Panc1 (cell line): ENCODE measurements around the gene MRC1. TPM values are rescaled to one million over a fixed set of nuclear protein-coding genes. Genes with fewer than 3 reads are reported as not detected.

ENCODE experiments used
- ATAC-seq: fragments of 200-7000 bp; cut with Tn5 transposase; 2 replicates; pipeline ENCODE4 v1.9.1; 2020; ENCODE audit warnings: mild to moderate bottlenecking, moderate library complexity
- BruUV-seq: library from RNA; stranded (reverse); fragments of 400-500 nt; replicated peaks from 2 replicates; lab custom pipeline; 2021; lab: Mats Ljungman, UMichigan
- CTCF ChIA-PET: fragments of 300-600 bp; sonication (Branson Sonifier 250); formaldehyde crosslinking; loops from one replicate; lab custom pipeline; 2022; ENCODE audit warnings: antibody characterized with exemption; lab: Charles Lee
- POLR2A ChIA-PET: fragments of 300-600 bp; sonication (Branson Sonifier 250); formaldehyde crosslinking; loops from one replicate; lab custom pipeline; 2022; ENCODE audit warnings: antibody characterized with exemption; lab: Charles Lee
- DNase-seq: peaks from one replicate; pipeline ENCODE4 v3.0.0-alpha.2; 2010; ENCODE audit warnings: low read depth, low spot score
- H3K27ac ChIP-seq: 2 replicates; pipeline ENCODE4 v1.5.1; 2011; ENCODE audit warnings: mild to moderate bottlenecking, low read length, inconsistent platforms
- H3K27me3 ChIP-seq: fragments of 200-500 bp; sonication (Bioruptor generic); 2 replicates; pipeline ENCODE4 v1.6.0; 2014; ENCODE audit warnings: low read length, inconsistent platforms; ENCODE audit not compliant: control insufficient read depth, insufficient read depth
- H3K36me3 ChIP-seq: fragments of 200-500 bp; sonication (Bioruptor generic); 2 replicates; pipeline ENCODE4 v1.5.1; 2014; ENCODE audit warnings: inconsistent platforms, mild to moderate bottlenecking, low read length, moderate library complexity; ENCODE audit not compliant: control insufficient read depth, insufficient read depth
- H3K4me1 ChIP-seq: 2 replicates; pipeline ENCODE4 v1.5.1; 2011; ENCODE audit warnings: inconsistent platforms, mild to moderate bottlenecking, low read length, moderate library complexity; ENCODE audit not compliant: control insufficient read depth, insufficient read depth
- H3K4me3 ChIP-seq, 2 experiments: 2 replicates each; pipeline ENCODE4 v1.5.1; 2011 to 2012; ENCODE audit warnings: low read depth in 2 of 2, low read length in 2 of 2, mild to moderate bottlenecking in 2 of 2, inconsistent platforms in 1 of 2, moderate library complexity in 1 of 2
- H3K9me3 ChIP-seq: fragments of 200-500 bp; sonication (Bioruptor generic); 2 replicates; pipeline ENCODE4 v1.5.1; 2014; ENCODE audit warnings: low read depth, mild to moderate bottlenecking, inconsistent platforms, low read length, moderate library complexity; ENCODE audit not compliant: control insufficient read depth, insufficient read depth
- CTCF ChIP-seq: fragments of 450-650 bp; IDR thresholded peaks from 2 replicates; pipeline ENCODE4 v1.5.1; 2017; ENCODE audit warnings: mild to moderate bottlenecking
- POLR2AphosphoS5 ChIP-seq: IDR thresholded peaks from 2 replicates; pipeline ENCODE4 v1.6.1; 2012; ENCODE audit warnings: mild to moderate bottlenecking, low read depth, low read length, moderate library complexity
- REST ChIP-seq, 2 experiments: IDR thresholded peaks; 2 replicates each; pipeline ENCODE4 v1.6.1; 2011 to 2012; ENCODE audit warnings: low read depth in 2 of 2, control low read depth in 1 of 2, low read length in 1 of 2, mild to moderate bottlenecking in 1 of 2, moderate library complexity in 1 of 2; ENCODE audit not compliant: insufficient read depth in 1 of 2
- SIN3A ChIP-seq: IDR thresholded peaks from 2 replicates; pipeline ENCODE4 v1.6.1; 2012; ENCODE audit warnings: low read depth, mild to moderate bottlenecking, low read length, moderate library complexity, borderline replicate concordance; ENCODE audit not compliant: insufficient read depth
- TCF7L2 ChIP-seq: IDR thresholded peaks from 2 replicates; pipeline ENCODE4 v1.6.1; 2011; ENCODE audit warnings: mild to moderate bottlenecking, low read depth, low read length, inconsistent platforms
- in situ Hi-C: cut with HindIII; loops from 2 replicates; pipeline ENCODE4 v1.10.0; 2016; ENCODE audit warnings: low sequenced_read_pairs, low pct_unique_long_range_greater_than_20kb
- intact Hi-C: fragments of 100-400 bp; cut with micrococcal nuclease; formaldehyde crosslinking; loops from one replicate; pipeline ENCODE4 v1.10.0; 2022; ENCODE audit not compliant: unreplicated experiment
- total RNA-seq: library from RNA; stranded (reverse); gene quantifications from one replicate; pipeline ENCODE4 v1.2.1, GENCODE V29; 2021; ENCODE audit not compliant: unreplicated experiment

MRC1 gene
- total RNA-seq, 1 experiment from 2014 or later, result 0.21 TPM

GRCh38 chr10:17811146-17811865 is 2.2 kb downstream of the MRC1 start:
- Histone ChIP-seq H3K27ac (no peak overlapping the region), H3K9me3 (no peaks in the 10 kb centered on the region), H3K4me1 (no peaks in the 10 kb centered on the region), H3K4me3 (no peak overlapping the region), H3K27me3 (no peaks in the 10 kb centered on the region), H3K36me3 (no peaks in the 10 kb centered on the region)
- intact Hi-C loops (no loop called here), in situ Hi-C loops (no loop called here)
- BruUV-seq, result no TSS peak
- TF ChIP-seq TCF7L2, result no peak
- DNase-seq, result no peak
- CTCF ChIA-PET, result no interaction called here
- no peak for ATAC-seq
- POLR2A ChIA-PET, result no interaction called here

- Histone ChIP-seq H3K4me3 (no peak overlapping the region), H3K27me3 (no peaks in the 10 kb centered on the region), H3K4me1 (no peaks in the 10 kb centered on the region), H3K9me3 (no peaks in the 10 kb centered on the region), H3K36me3 (no peaks in the 10 kb centered on the region), H3K27ac (no peak overlapping the region)
- TF ChIP-seq TCF7L2 (no peak), SIN3A (no peak), CTCF (no peak), REST (IDR thresholded peaks at IDR 0.05; ENCODE audit: insufficient read depth in 1 of 2, low read depth in 2 of 2, low read length in 1 of 2) (no peak), POLR2AphosphoS5 (no peak)
- BruUV-seq, result no TSS peak
- intact Hi-C loops, result no loop called here
- ChIA-PET POLR2A (no interaction called here), CTCF (no interaction called here)
- in situ Hi-C loops, result no loop called here
- ATAC-seq (no peak), DNase-seq (no peak)
Measured at GRCh38 chr10:17814973-17815372, 5.8 kb downstream of the MRC1 start.

GRCh38 chr10:17816199-17816598 is 7.1 kb downstream of the MRC1 start:
- no peak for DNase-seq
- Histone ChIP-seq H3K27me3 (no peaks in the 10 kb centered on the region), H3K27ac (no peak overlapping the region), H3K4me3 (no peak overlapping the region), H3K9me3 (no peaks in the 10 kb centered on the region), H3K36me3 (no peaks in the 10 kb centered on the region), H3K4me1 (no peaks in the 10 kb centered on the region)
- no TSS peak for BruUV-seq
- CTCF ChIA-PET, result no interaction called here
- POLR2A ChIA-PET, result no interaction called here
- TF ChIP-seq SIN3A (no peak), TCF7L2 (no peak), POLR2AphosphoS5 (no peak), REST (IDR thresholded peaks at IDR 0.05; ENCODE audit: insufficient read depth in 1 of 2, low read depth in 2 of 2, low read length in 1 of 2) (no peak), CTCF (no peak)
- in situ Hi-C loops (no loop called here), intact Hi-C loops (no loop called here)
- no peak for ATAC-seq
